Left lung (tissue), 10 donors: ENCODE data around the gene ZNF366. TPM values are rescaled to one million over a fixed set of nuclear protein-coding genes. Genes with fewer than 3 reads are reported as not detected.

Experiments used
- ATAC-seq: fragments of 200-7000 bp; cut with Tn5 transposase; one replicate; pipeline ENCODE4 v1.9.1; 2020; ENCODE audit warnings: moderate library complexity
- DNase-seq, 4 donors: peaks; one replicate each; pipeline ENCODE4 v3.0.0-alpha.2; 2013 to 2020
- H3K27ac ChIP-seq, 2 donors: fragments of 200-600 bp; sonication (generic) in 1 of 2; one replicate each; pipeline versions ENCODE4 v1.5.0 to v1.8.0; 2020 to 2021
- H3K27me3 ChIP-seq, 2 donors: fragments of 200-600 bp; sonication (generic) in 1 of 2; one replicate each; pipeline versions ENCODE4 v1.5.0 to v1.8.0; 2020 to 2021
- H3K36me3 ChIP-seq, 2 donors: fragments of 200-600 bp; sonication (generic) in 1 of 2; one replicate each; pipeline versions ENCODE4 v1.5.0 to v1.8.0; 2020 to 2021
- H3K4me1 ChIP-seq, 2 donors: fragments of 200-600 bp; one replicate each; pipeline ENCODE4 v1.8.0; 2021
- H3K4me3 ChIP-seq, 2 donors: fragments of 200-600 bp; sonication (generic) in 1 of 2; one replicate each; pipeline versions ENCODE4 v1.5.0 to v1.8.0; 2020 to 2021; ENCODE audit warnings: mild to moderate bottlenecking in 1 of 2
- H3K9me3 ChIP-seq, 2 donors: fragments of 200-600 bp; sonication (generic) in 1 of 2; one replicate each; pipeline versions ENCODE4 v1.5.0 to v1.8.0; 2020 to 2021
- CTCF ChIP-seq, 2 donors: fragments of 200-600 bp; sonication (generic) in 1 of 2; IDR thresholded peaks; one replicate each; pipeline versions ENCODE4 v1.5.0 to v1.8.0; 2021; ENCODE audit warnings: antibody characterized with exemption in 2 of 2
- intact Hi-C, 2 donors: fragments of 100-400 bp; cut with DNase I; formaldehyde crosslinking; loops; one replicate each; pipeline versions ENCODE4 v1.11.2 to v1.14.2; 2022
- polyA plus RNA-seq, 6 donors: library from polyadenylated mRNA; unstranded; fragments of 120-200 nt; gene quantifications; one replicate each; pipeline ENCODE4 v1.2.1, GENCODE V29; 2013; ENCODE audit not compliant: insufficient read length in 6 of 6
- total RNA-seq, 2 donors: library from RNA; stranded (reverse); fragmentation: NEBNext Ultra II Directional; extraction: Animal tissue kit (Norgen Biotek cat#: 25700); gene quantifications; one replicate each; pipeline ENCODE4 v1.2.1, GENCODE V29; 2021
- donor health status: DM: no; HTN: yes; CAD: no.
- donor health status: DM: no; HTN: no; CAD: no.

The ZNF366 gene
- total and polyA plus RNA-seq, 8 donors: 3.2 to 5.6 (median 4.0) TPM

GRCh38 chr5:72503888-72504491, 3.2 kb downstream of the ZNF366 start:
- no peaks in the 10 kb centered on the region for H3K27me3 ChIP-seq
- H3K4me1 ChIP-seq: peaks cover 0 to 58% of the 10 kb centered on the region in 2 donors
- TF ChIP-seq CTCF (IDR thresholded peaks at IDR 0.05): no peak
- no peaks in the 10 kb centered on the region for H3K9me3 ChIP-seq
- peak overlapping the region in 1 of 2 donors; percentile 31 for H3K4me3 ChIP-seq
- H3K36me3 ChIP-seq: no peaks in the 10 kb centered on the region
- intact Hi-C loops: no loop called here
- peak; percentile 64 for ATAC-seq
- peak overlapping the region; percentile 55 to 70 for H3K27ac ChIP-seq
- DNase-seq: peak in 1 of 4 donors; percentile 37

- Histone ChIP-seq H3K36me3 (no peaks in the 10 kb centered on the region), H3K27ac (no peak overlapping the region), H3K4me3 (no peak overlapping the region), H3K9me3 (no peaks in the 10 kb centered on the region), H3K27me3 (no peaks in the 10 kb centered on the region), H3K4me1 (peaks cover 0 to 34% of the 10 kb centered on the region in 2 donors)
- no peak for TF ChIP-seq CTCF (IDR thresholded peaks at IDR 0.05)
- ATAC-seq (no peak), DNase-seq (no peak)
- intact Hi-C loops: no loop called here
Observed at GRCh38 chr5:72501488-72501887, 5.7 kb downstream of the ZNF366 start.

DNA sequence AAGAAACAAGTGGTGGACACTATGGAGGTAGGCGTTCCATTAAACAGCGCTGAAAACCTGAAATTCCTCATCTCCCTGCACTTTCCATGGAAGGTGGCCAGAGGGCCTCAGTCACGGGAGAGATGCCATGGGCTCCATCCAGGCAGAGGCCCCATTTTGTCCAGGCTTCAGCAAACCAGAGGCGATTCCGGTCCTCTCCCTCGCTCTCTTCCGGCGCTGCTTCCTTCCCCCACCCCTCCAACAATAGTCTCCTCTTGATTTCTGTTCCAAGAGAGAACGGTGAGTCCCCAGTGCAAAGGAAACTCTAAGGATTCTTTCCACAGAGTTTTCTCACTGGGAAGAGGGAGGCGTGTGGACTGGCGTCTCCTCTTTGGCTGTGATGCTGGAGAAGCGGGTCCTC, 7.5 kb downstream of the ZNF366 start:
- peaks cover 0 to 17% of the 10 kb centered on the region in 2 donors for H3K4me1 ChIP-seq

DNA sequence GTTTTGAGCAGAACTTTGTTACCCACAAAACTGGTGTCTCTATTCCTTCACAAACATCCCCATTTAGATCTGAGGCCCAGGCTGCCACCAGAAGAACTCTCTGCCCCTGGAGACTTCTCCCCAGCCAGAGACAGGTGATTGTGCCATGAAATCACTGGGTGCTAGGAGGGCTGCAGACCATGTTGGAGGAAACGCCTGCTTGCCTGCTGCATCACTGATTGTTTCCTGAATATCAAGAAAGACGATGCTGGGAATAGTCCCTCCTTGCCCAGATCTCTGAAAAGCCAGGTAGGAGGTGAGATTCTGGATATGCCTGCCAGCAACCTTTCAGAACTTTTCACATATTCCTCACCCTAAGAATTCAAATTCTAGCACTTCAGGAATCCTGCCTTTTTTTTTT, 8.1 kb downstream of the ZNF366 start:
- Histone ChIP-seq H3K27ac (no peak overlapping the region), H3K9me3 (no peaks in the 10 kb centered on the region), H3K27me3 (no peaks in the 10 kb centered on the region), H3K36me3 (no peaks in the 10 kb centered on the region), H3K4me1 (peaks cover 0 to 11% of the 10 kb centered on the region in 2 donors), H3K4me3 (no peak overlapping the region)
- no peak for ATAC-seq
- no peak for TF ChIP-seq CTCF (IDR thresholded peaks at IDR 0.05)
- intact Hi-C loops: no loop called here
- no peak for DNase-seq

More for the DNA sequence above, 7.5 kb downstream of the ZNF366 start:
- H3K27ac ChIP-seq: peak overlapping the region; percentile 21 to 37
- no peak for DNase-seq
- ATAC-seq: no peak
- no peaks in the 10 kb centered on the region for H3K27me3 ChIP-seq
- no peak for TF ChIP-seq CTCF (IDR thresholded peaks at IDR 0.05)
- H3K9me3 ChIP-seq: no peaks in the 10 kb centered on the region
- H3K36me3 ChIP-seq: no peaks in the 10 kb centered on the region
- intact Hi-C loops: no loop called here
- no peak overlapping the region for H3K4me3 ChIP-seq

- Histone ChIP-seq H3K27ac (no peak overlapping the region), H3K9me3 (no peaks in the 10 kb centered on the region), H3K27me3 (no peaks in the 10 kb centered on the region), H3K36me3 (no peaks in the 10 kb centered on the region), H3K4me1 (peaks cover 0 to 3% of the 10 kb centered on the region in 2 donors), H3K4me3 (no peak overlapping the region)
- ATAC-seq (peak; percentile 74), DNase-seq (no peak)
- intact Hi-C loops: no loop called here
- TF ChIP-seq CTCF (IDR thresholded peaks at IDR 0.05): no peak
Observed at GRCh38 chr5:72498284-72498683, 8.9 kb downstream of the ZNF366 start.
